Cortex of kidney (tissue), 1 donor: Measurements from ENCODE around the gene FOXD4.
"Not testable (repeated sequence)": the region's sequence is repeated elsewhere in the genome, so short reads cannot be mapped to it uniquely, and the experiment has no call there.

Experiments
- DNase-seq: peaks from one replicate; lab custom pipeline; 2025; lab: John Stamatoyannopoulos, UW

FOXD4 gene

GRCh38 chr9:93909-94308 is 24.3 kb downstream of the FOXD4 start:
- DNase-seq, result not testable (repeated sequence)

GRCh38 chr9:90851-91250 is 27.4 kb downstream of the FOXD4 start:
- not testable (repeated sequence) for DNase-seq

DNA sequence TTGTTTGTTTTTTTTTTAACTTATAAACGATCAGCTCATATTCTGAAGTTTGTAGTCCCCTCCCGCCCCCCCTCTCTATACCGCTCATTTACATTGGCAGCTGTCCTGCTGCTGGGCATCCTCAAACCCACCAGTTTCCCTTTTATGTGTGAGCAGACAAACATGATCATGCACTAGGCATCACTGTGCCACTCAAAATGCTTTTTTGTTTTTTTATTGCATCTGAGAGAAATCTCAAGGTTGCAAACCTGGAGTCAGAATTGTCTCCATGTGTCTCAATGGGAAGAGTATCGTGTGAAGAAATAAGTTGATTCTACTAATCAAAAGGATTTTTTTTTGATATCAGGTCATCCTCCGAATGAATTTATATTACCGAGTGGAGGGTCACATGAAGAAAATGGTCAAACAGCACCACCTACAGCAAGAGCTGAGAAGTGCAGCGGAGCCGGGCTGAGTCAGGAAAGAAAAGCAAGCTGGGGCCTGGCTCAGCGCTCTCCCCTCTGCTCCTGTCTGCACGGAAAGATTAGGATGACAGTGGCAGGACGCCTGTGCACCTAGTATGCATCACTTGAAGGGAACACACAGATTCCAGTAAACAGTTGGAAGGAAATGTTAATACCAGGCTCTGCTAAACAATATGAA is 29.7 kb downstream of the FOXD4 start:
- DNase-seq, result not testable (repeated sequence)

DNA sequence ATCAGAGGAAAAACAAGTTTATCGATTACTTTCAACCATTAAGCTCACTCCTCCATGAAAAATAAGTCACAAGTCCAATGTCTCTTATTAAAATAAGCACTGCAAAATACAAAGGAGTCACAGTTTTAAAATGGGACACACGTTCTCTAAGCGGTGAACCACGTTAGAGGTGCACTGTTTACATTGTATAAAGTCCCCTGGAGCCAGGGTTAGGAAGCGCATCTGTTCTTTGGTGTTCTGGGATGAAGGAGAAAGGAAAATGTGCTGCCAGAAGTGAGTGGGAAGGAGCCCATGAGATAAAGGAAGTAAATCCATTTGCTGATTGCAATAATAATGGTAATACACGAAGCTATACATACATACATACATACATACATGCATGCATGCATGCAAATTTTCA is 30.4 kb downstream of the FOXD4 start:
- DNase-seq, result not testable (repeated sequence)

GRCh38 chr9:87105-87504 is 31.1 kb downstream of the FOXD4 start:
- not testable (repeated sequence) for DNase-seq

- DNase-seq, result not testable (repeated sequence)
These were observed 31.5 kb downstream of the FOXD4 start for GRCh38 chr9:86697-87096.

- DNase-seq, result not testable (repeated sequence)
These were observed 35.1 kb downstream of the FOXD4 start for GRCh38 chr9:82932-83689.

GRCh38 chr9:78333-78732 is 39.9 kb downstream of the FOXD4 start:
- DNase-seq, result not testable (repeated sequence)

GRCh38 chr9:76389-76788 is 41.8 kb downstream of the FOXD4 start:
- not testable (repeated sequence) for DNase-seq

GRCh38 chr9:73900-74525 is 44.2 kb downstream of the FOXD4 start:
- not testable (repeated sequence) for DNase-seq

DNA sequence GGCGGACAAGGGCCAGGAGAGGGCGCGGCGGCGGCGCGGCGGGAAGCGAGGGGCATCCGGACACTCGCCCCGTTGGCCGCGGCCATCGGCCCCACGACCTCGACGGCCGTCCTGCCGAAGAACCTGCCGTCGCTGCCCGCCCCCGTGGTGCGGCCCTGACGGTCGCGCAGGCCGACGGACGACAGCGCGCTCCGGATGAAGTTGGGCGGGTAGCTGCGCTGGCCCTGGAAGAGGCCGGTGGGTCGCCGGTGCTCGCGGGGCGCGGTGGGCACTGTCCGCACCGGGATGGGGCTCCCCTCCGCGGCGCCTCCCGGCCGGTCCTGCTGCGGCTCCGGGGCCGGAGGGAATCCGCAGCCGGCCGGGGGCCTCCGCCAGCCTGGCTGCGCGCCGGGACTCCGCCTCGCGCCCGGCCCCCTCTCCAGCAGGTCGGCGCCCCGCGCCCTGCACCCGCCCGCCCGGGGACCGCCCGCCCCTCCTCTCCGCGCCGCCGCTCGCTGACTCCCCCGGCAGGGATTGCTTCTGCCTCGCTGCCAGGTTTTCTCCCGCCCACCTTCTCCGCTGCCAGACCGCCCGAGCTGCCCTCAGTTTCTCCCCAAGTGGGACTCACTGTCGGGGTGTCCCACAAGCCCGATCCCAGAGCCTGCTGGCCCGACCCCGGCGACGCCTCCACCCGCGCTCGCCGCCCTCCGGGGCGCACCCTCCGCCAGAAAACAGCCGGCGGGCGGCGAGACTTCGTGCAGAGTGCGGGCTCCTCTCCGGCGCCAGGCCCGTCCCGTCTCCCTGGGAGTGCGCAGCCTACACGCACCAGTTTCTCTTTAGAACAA is 44.9 kb downstream of the FOXD4 start:
- DNase-seq, result not testable (repeated sequence)
